ENCODE data around the gene LRBA.
"Not testable (repeated sequence)": the region's sequence is repeated elsewhere in the genome, so short reads cannot be mapped to it uniquely, and the experiment has no call there.

The LRBA gene

GRCh38 chr4:150679018-150679764 lies 335.9 kb downstream of the LRBA start:
- no peak for DNase-seq (ENCODE audit: low read depth in 2 of 2, low spot score in 1 of 2)

DNA sequence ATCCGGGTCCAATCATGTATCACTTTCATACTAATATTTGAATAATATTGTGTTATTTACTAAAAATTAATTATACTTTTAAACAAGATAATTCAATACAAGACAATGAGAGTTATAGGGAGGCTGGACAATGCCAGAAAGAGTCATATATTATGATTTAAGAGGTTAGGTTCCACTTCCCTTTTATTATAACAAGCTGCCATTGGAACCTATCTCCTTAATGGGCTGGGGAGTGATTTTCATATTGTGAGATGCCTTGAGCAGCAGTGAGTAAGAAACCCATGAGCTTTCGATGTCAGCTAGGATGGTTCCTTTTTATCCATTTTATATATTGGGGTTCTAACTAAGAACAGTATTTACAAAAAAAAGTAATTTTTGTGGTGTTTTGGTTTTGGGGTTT lies 341.3 kb downstream of the LRBA start:
- DNase-seq (ENCODE audit: low read depth in 2 of 2, low spot score in 1 of 2), result no peak

- DNase-seq (ENCODE audit: low read depth in 2 of 2, low spot score in 1 of 2), result no peak
These were observed 346.3 kb downstream of the LRBA start for GRCh38 chr4:150668824-150669223.

- DNase-seq (ENCODE audit: low read depth in 2 of 2, low spot score in 1 of 2), result no peak
These were observed 350.1 kb downstream of the LRBA start for GRCh38 chr4:150664935-150665334.

DNA sequence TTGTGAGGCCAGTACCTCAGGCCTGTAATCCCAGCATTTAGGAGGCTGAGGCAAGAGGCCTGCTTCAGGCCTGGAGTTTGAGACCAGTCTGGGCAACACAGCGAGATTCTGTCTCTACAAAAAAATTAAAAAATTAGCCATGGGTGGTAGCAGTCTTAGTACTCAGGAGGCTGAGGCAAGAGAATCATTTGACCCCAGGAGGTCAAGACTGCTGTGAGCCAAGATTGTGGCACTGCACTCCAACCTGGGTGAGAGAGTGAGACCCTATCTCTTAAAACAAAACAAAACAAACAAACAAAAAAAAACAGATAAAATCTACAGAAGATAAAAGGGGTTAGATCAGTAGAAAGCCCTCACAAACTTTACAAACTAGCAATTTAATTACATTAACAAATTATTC lies 352.4 kb downstream of the LRBA start:
- no peak for DNase-seq (ENCODE audit: low read depth in 2 of 2, low spot score in 1 of 2)

GRCh38 chr4:150661551-150661950 lies 353.5 kb downstream of the LRBA start:
- not testable (repeated sequence) for DNase-seq (ENCODE audit: low read depth in 2 of 2, low spot score in 1 of 2)

DNA sequence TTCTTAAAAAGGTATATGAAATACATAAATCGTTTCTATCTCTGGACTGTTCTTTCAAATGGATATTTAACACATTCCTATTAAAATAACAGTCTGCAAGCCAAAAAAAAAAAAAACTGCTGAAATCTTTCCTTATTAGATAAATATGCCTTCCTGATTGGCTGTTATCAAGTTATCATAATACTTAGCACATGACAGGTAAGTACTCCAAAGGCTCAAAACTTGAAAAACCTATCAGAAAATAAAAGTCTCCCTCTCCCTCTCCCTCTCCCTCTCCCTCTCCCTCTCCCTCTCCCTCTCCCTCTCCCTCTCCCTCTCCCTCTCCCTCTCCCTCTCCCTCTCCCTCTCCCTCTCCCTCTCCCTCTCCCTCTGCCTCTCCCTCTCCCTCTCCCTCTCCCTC lies 356.8 kb downstream of the LRBA start:
- not testable (repeated sequence) for DNase-seq (ENCODE audit: low read depth in 2 of 2, low spot score in 1 of 2)

GRCh38 chr4:150656891-150657290 lies 358.2 kb downstream of the LRBA start:
- no peak for DNase-seq (ENCODE audit: low read depth in 2 of 2, low spot score in 1 of 2)

DNA sequence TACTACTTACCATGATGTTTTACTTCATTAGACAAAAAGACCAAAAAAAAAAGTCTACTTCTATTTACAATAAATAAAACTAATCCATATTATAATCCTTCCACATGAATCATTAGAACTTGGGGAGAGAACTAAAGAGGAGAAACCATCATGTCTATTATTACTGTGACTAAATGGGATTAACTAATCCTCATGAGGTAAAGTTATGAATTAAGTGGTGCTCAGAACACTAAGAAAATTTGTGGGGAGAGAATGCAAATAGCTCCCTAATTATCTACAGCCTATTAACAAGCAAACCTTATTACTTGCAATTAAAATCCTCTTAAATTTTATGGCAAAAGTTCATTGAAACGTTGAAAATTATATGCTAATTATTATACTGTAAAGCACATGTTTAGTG lies 364.3 kb downstream of the LRBA start:
- no peak for DNase-seq (ENCODE audit: low read depth in 2 of 2, low spot score in 1 of 2)

GRCh38 chr4:150648123-150648522 lies 367.0 kb downstream of the LRBA start:
- DNase-seq (ENCODE audit: low read depth in 2 of 2, low spot score in 1 of 2), result no peak

- no peak for DNase-seq (ENCODE audit: low read depth in 2 of 2, low spot score in 1 of 2)
These were observed 368.1 kb downstream of the LRBA start for GRCh38 chr4:150647008-150647407.

- DNase-seq (ENCODE audit: low read depth in 2 of 2, low spot score in 1 of 2), result no peak
These were observed 373.5 kb downstream of the LRBA start for GRCh38 chr4:150641612-150642011.

DNA sequence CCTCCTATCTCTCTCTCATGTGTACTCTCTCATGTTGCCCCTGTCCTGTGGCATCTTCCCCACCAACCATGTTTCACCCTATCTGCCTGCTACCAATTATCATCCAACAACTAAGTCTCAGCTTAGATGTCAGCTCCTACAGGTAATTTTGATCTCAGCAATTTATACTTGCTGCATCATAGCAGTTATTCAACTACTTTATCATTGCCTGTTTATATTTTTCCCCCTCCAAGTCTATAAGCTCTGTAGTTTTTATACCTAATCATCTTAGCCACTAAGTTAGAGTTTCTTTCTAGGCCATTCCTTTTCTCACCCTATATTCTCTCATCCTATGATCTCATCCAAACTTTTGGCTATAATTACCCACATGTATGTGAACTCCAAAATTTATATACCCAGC lies 382.4 kb downstream of the LRBA start:
- DNase-seq (ENCODE audit: low read depth in 2 of 2, low spot score in 1 of 2), result no peak

- no peak for DNase-seq (ENCODE audit: low read depth in 2 of 2, low spot score in 1 of 2)
These were observed 387.0 kb downstream of the LRBA start for GRCh38 chr4:150628073-150628472.

DNA sequence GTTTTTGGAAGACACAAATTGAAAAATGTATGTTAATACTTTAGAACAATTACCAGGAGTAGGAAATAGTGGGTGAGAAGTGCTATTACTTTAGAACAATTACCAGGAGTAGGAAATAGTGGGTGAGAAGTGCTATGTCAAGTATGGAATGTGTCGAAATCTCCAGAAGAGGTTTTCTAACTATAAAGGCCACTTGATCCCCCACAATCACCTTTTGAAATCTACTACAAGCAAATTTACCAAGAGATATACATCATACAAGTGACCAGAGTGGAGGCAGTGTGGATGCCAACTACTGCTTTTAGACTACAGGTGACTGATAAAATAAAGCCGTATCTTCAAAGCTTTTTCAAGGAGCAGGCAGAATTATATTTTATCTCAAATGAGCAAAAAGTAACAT lies 390.1 kb downstream of the LRBA start:
- no peak for DNase-seq (ENCODE audit: low read depth in 2 of 2, low spot score in 1 of 2)

GRCh38 chr4:150624055-150624454 lies 391.0 kb downstream of the LRBA start:
- no peak for DNase-seq (ENCODE audit: low read depth in 2 of 2, low spot score in 1 of 2)

GRCh38 chr4:150619042-150619441 lies 396.0 kb downstream of the LRBA start:
- DNase-seq (ENCODE audit: low read depth in 2 of 2, low spot score in 1 of 2), result no peak

- DNase-seq (ENCODE audit: low read depth in 2 of 2, low spot score in 1 of 2), result no peak
These were observed 406.0 kb downstream of the LRBA start for GRCh38 chr4:150609131-150609530.

DNA sequence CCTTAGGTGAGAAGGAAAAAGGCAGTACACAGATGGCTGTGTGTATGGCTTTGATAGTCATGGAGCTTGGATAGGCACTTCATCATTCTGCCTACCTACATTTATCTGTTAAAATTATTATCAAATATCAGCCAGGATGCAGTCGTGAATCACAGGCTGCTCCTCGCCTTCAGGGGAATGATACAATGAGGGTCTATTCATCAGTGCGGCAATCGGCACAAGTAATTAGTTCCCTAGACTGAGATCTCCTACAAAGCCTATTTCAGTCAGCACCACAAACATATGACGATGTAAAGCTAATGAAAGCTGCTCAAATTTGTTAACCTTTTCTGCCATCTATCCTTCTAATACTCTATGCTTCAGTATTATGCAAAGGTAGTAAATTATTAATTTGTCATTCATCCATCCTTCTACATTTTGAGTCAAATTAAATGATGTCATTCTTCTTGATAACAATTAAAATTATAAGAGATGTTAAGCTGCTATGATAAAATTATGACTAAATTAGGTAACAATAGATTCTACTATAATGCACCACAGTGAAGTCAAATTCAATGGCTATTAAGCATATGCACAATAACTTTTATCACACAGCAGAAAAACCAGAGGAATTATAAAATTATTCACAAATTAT lies 414.2 kb downstream of the LRBA start:
- DNase-seq (ENCODE audit: low read depth in 2 of 2, low spot score in 1 of 2), result no peak

DNA sequence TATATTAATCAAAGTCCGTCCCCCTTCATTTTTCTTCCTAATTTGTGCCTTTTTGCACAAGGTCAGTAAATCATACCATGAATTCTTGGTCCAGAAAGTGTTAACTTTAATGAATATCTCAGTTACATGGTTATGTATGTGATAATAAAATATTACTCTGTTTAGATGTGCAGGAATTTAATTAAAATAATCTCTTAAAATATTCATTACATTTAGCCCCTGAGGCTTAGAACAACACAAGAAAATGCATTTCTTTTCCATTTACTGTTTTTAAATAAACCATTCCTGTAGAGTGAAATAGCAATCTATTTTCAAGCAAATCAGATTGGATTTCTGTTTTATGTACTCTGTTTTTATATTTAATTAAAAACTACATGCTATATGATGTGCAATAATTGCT lies 415.5 kb downstream of the LRBA start:
- DNase-seq (ENCODE audit: low read depth in 2 of 2, low spot score in 1 of 2), result no peak

DNA sequence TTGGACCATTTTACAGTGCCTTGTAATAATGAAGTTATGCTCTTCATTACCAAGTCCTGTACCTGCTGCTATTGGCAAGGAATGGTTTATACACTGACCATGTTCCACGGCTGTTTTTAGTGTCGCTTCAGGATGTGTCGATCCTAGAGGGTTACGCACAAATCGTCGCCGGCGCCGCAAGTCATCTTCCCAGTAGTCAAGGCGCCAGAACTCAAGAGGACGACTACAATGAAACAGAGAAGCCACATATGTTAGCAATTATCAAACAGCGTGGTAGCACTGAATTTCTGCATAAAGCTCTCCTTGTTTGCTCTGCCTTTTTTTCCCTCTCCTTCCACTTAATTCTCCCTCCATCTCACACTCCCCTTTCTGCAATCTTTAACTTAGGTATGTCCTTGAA lies 416.2 kb downstream of the LRBA start:
- no peak for DNase-seq (ENCODE audit: low read depth in 2 of 2, low spot score in 1 of 2)

DNA sequence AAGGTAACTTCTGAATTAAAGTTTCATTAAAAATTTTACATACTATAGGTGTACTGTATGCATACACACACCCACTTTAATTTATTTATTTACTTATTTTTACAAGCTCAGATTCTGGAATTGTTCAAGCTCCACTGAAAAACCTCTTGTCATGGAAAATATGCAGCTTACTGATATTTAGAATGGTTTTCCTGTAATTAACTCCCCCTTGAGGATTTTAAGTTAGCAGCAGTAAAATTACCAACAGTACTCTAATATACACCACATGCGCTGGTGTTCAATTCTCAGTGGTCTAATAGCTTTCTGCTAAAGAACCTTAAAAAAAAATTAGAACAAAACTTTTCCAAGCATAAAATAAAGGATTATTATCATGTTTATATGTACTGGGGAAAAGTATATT lies 421.1 kb downstream of the LRBA start:
- no peak for DNase-seq (ENCODE audit: low read depth in 2 of 2, low spot score in 1 of 2)

GRCh38 chr4:150591904-150592303 lies 423.2 kb downstream of the LRBA start:
- no peak for DNase-seq (ENCODE audit: low read depth in 2 of 2, low spot score in 1 of 2)
